ENCODE measurements around the gene SYAP1. TPM values are rescaled to one million over a fixed set of nuclear protein-coding genes. Genes with fewer than 3 reads are reported as not detected.

Gene SYAP1
- total and polyA plus RNA-seq, 4 donors = 9.6 to 29.0 (median 21.3) TPM

GRCh38 chrX:16745102-16745501 is 25.7 kb downstream of the SYAP1 start:
- Histone ChIP-seq H3K9me3 (ENCODE audit: control insufficient read depth in 4 of 4, low read length in 3 of 4) (no peaks in the 10 kb centered on the region), H3K4me1 (ENCODE audit: control insufficient read depth in 4 of 4, insufficient read depth in 4 of 4, low read length in 3 of 4) (peaks cover 8 to 23% (median 18%) of the 10 kb centered on the region in 4 donors), H3K4me3 (ENCODE audit: low read depth in 1 of 3, low read length in 3 of 3) (no peak overlapping the region), H3K27ac (ENCODE audit: low read depth in 1 of 2, low read length in 2 of 2) (peak overlapping the region in 1 of 2 donors; percentile 54), H3K9ac (ENCODE audit: low read depth in 1 of 2, low read length in 2 of 2) (no peak overlapping the region), H3K27me3 (ENCODE audit: control insufficient read depth in 4 of 4, insufficient read depth in 4 of 4, low read length in 3 of 4) (no peaks in the 10 kb centered on the region), H3K36me3 (ENCODE audit: control insufficient read depth in 4 of 4, insufficient read depth in 3 of 4, low read depth in 1 of 4, low read length in 3 of 4) (peaks cover 3 to 36% (median 10%) of the 10 kb centered on the region in 4 donors)
- no peak for TF ChIP-seq MAX (IDR thresholded peaks at IDR 0.05)
- TF ChIP-seq SP1 (IDR thresholded peaks at IDR 0.05) = no peak
- TF ChIP-seq TAF1 (conservative IDR thresholded peaks at IDR 0.05) = no peak
- no peak for TF ChIP-seq NR2F2 (IDR thresholded peaks at IDR 0.05)
- no peak for TF ChIP-seq FOXA1 (IDR thresholded peaks at IDR 0.05)
- no peak for TF ChIP-seq CTCF (IDR thresholded peaks at IDR 0.05; ENCODE audit: low read depth, low read length, missing input control)
- no peak for TF ChIP-seq RXRA (IDR thresholded peaks at IDR 0.05)
- no peak for TF ChIP-seq ZBTB33 (IDR thresholded peaks at IDR 0.05)
- no peak for TF ChIP-seq ATF3 (IDR thresholded peaks at IDR 0.05)
- TF ChIP-seq YY1 (IDR thresholded peaks at IDR 0.05) = no peak
- TF ChIP-seq GABPA (IDR thresholded peaks at IDR 0.05 in 1 of 2, conservative IDR thresholded peaks at IDR 0.05 in 1 of 2) = no peak
- no peak for TF ChIP-seq HNF4G (IDR thresholded peaks at IDR 0.05)
- TF ChIP-seq RAD21 (IDR thresholded peaks at IDR 0.05) = no peak
- no peak for TF ChIP-seq HNF4A (conservative IDR thresholded peaks at IDR 0.05)
- TF ChIP-seq FOXA2 (IDR thresholded peaks at IDR 0.05) = no peak
- TF ChIP-seq REST (IDR thresholded peaks at IDR 0.05) = no peak
- DNase-seq (ENCODE audit: low spot score) = no peak
- WGBS = 56% methylated on average over 5 of the region's 5 CpGs

GRCh38 chrX:16745659-16746058 is 26.2 kb downstream of the SYAP1 start:
- Histone ChIP-seq H3K9ac (ENCODE audit: low read depth in 1 of 2, low read length in 2 of 2) (no peak overlapping the region), H3K9me3 (ENCODE audit: control insufficient read depth in 4 of 4, low read length in 3 of 4) (no peaks in the 10 kb centered on the region), H3K4me3 (ENCODE audit: low read depth in 1 of 3, low read length in 3 of 3) (no peak overlapping the region), H3K27me3 (ENCODE audit: control insufficient read depth in 4 of 4, insufficient read depth in 4 of 4, low read length in 3 of 4) (no peaks in the 10 kb centered on the region), H3K27ac (ENCODE audit: low read depth in 1 of 2, low read length in 2 of 2) (peak overlapping the region in 1 of 2 donors; percentile 54), H3K4me1 (ENCODE audit: control insufficient read depth in 4 of 4, insufficient read depth in 4 of 4, low read length in 3 of 4) (peaks cover 8 to 22% (median 17%) of the 10 kb centered on the region in 4 donors), H3K36me3 (ENCODE audit: control insufficient read depth in 4 of 4, insufficient read depth in 3 of 4, low read depth in 1 of 4, low read length in 3 of 4) (peaks cover 4 to 40% (median 12%) of the 10 kb centered on the region in 4 donors)
- 33% methylated on average over 5 of the region's 5 CpGs for WGBS
- no peak for DNase-seq (ENCODE audit: low spot score)
- TF ChIP-seq FOXA2 (IDR thresholded peaks at IDR 0.05) (peak; percentile 25), YY1 (IDR thresholded peaks at IDR 0.05) (no peak), ZBTB33 (IDR thresholded peaks at IDR 0.05) (no peak), JUND (IDR thresholded peaks at IDR 0.05) (peak in 1 of 2 donors; percentile 28), EGR1 (IDR thresholded peaks at IDR 0.05; ENCODE audit: low read depth in 2 of 2) (no peak), NR2F2 (IDR thresholded peaks at IDR 0.05) (no peak), FOXA1 (IDR thresholded peaks at IDR 0.05) (no peak), SP1 (IDR thresholded peaks at IDR 0.05) (peak; percentile 29), ATF3 (IDR thresholded peaks at IDR 0.05) (no peak), MAX (IDR thresholded peaks at IDR 0.05) (no peak), CTCF (IDR thresholded peaks at IDR 0.05; ENCODE audit: low read depth, low read length, missing input control) (no peak), RXRA (IDR thresholded peaks at IDR 0.05) (peak in 1 of 2 donors; percentile 45), TAF1 (conservative IDR thresholded peaks at IDR 0.05) (no peak), RAD21 (IDR thresholded peaks at IDR 0.05) (peak in 1 of 2 donors; percentile 22), HNF4G (IDR thresholded peaks at IDR 0.05) (no peak)

Measured in liver (tissue), 9 donors.